Hepatocyte (in vitro differentiated cells): ENCODE results near the gene STRAP. TPM values are rescaled to one million over a fixed set of nuclear protein-coding genes. Genes with fewer than 3 reads are reported as not detected.

Experiments
- DNase-seq: peaks from one replicate; pipeline ENCODE4 v3.0.0-alpha.2; 2016; ENCODE audit warnings: low spot score
- H2AFZ ChIP-seq: fragments of 200-600 bp; sonication (generic); 2 replicates; pipeline ENCODE4 v1.6.0; 2016; ENCODE audit warnings: antibody characterized with exemption, mild to moderate bottlenecking
- H3K27ac ChIP-seq: fragments of 200-600 bp; sonication (generic); 2 replicates; pipeline ENCODE4 v1.5.1; 2016; ENCODE audit warnings: mild to moderate bottlenecking
- H3K27me3 ChIP-seq: fragments of 200-600 bp; sonication (generic); 2 replicates; pipeline ENCODE4 v1.6.1; 2016
- H3K36me3 ChIP-seq: fragments of 200-600 bp; sonication (generic); replicated peaks from 2 replicates; pipeline ENCODE4 v1.5.1; 2016; ENCODE audit warnings: low read depth; ENCODE audit not compliant: insufficient read depth
- H3K4me1 ChIP-seq: fragments of 200-600 bp; sonication (generic); 2 replicates; pipeline ENCODE4 v1.5.1; 2016; ENCODE audit warnings: mild to moderate bottlenecking, moderate library complexity; ENCODE audit not compliant: insufficient read depth
- H3K4me2 ChIP-seq: fragments of 200-600 bp; sonication (generic); 2 replicates; pipeline ENCODE4 v1.6.0; 2016
- H3K4me3 ChIP-seq: fragments of 200-600 bp; sonication (generic); 2 replicates; pipeline ENCODE4 v1.5.1; 2016; ENCODE audit warnings: mild to moderate bottlenecking
- H3K79me2 ChIP-seq: fragments of 200-600 bp; sonication (generic); 2 replicates; pipeline ENCODE4 v1.6.0; 2017; ENCODE audit warnings: mild to moderate bottlenecking
- H3K9me2 ChIP-seq: fragments of 200-600 bp; sonication (generic); replicated peaks from 2 replicates; pipeline ENCODE4 v1.6.0; 2017; ENCODE audit warnings: mild to moderate bottlenecking; ENCODE audit not compliant: insufficient read depth
- H3K9me3 ChIP-seq: fragments of 200-600 bp; sonication (generic); 2 replicates; pipeline ENCODE4 v1.5.1; 2016; ENCODE audit warnings: low read depth, mild to moderate bottlenecking
- H4K20me1 ChIP-seq: fragments of 200-600 bp; sonication (generic); 2 replicates; pipeline ENCODE4 v1.6.0; 2016; ENCODE audit warnings: mild to moderate bottlenecking; ENCODE audit not compliant: insufficient read depth, poor library complexity, severe bottlenecking
- EZH2 ChIP-seq: fragments of 200-600 bp; sonication (generic); IDR thresholded peaks from 2 replicates; pipeline ENCODE4 v1.6.1; 2016; ENCODE audit warnings: antibody characterized with exemption, mild to moderate bottlenecking, borderline replicate concordance
- EZH2phosphoT487 ChIP-seq: fragments of 200-600 bp; sonication (generic); IDR thresholded peaks from one replicate; pipeline ENCODE4 v1.6.1; 2018; ENCODE audit warnings: antibody characterized with exemption, mild to moderate bottlenecking, low read depth, moderate library complexity; ENCODE audit not compliant: unreplicated experiment, severe bottlenecking
- WGBS: methylation state at CpG from one replicate; pipeline ENCODE4 v1.1.6; 2016; ENCODE audit warnings: low lambda C conversion rate; ENCODE audit errors: missing lambda C conversion rate; 5-methylcytosine and 5-hydroxymethylcytosine counted together
- polyA plus RNA-seq: library from polyadenylated mRNA; unstranded; fragments of >200 nt; fragmentation: Nextera tagmentation; extraction: Ambion mirVana; gene quantifications from 2 replicates; pipeline ENCODE4 v1.2.1, GENCODE V29; 2016
- total RNA-seq: library from RNA; depleted of rRNA; stranded (reverse); fragments of >200 nt; gene quantifications from 2 replicates; pipeline ENCODE4 v1.2.3, GENCODE V29; 2014
- TF ChIP-seq, protein P1 (sequence below): fragments of 200-600 bp; sonication (generic); IDR thresholded peaks from 2 replicates; pipeline ENCODE4 v1.5.1; 2016; ENCODE audit warnings: antibody characterized with exemption, mild to moderate bottlenecking; ENCODE audit not compliant: poor library complexity

The STRAP gene
- total and polyA plus RNA-seq, 2 experiments from 2014 or later: 154 to 202 TPM

DNA sequence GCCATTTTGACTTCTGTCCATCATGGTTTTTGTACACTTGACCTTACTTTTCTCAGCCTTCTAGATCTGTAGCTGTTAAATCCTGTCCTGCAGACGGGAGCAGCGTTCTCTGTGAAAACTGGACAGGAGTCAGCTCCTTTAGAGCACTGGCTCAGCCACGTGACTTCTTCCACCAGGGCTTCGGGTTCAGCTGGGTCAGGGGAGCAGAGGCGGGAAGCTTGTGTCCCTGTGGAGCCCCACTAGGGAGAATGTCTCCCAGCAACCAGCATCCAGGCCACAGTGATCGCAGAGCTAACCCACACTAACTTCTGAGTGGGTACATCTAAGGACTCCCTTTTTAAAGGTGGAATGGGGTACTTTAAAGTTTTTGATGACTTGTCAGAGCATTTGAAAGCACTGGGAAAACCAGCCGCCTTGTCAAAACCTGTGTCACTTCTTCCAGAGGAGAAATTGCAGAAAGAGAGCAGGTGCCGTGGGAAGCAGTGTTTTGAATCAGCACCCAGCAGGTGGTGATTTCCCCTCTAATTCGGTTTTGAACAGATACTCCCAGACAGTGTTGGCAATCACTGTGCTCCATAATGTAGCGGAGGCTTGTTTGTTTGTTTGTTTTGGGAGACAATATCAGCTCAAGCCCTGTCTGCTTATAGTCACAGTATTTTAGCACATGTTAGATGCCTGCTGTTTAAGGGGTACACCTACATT is 46.8 kb downstream of the STRAP start:
- Histone ChIP-seq H4K20me1 (no peaks in the 10 kb centered on the region), H3K27me3 (no peaks in the 10 kb centered on the region), H2AFZ (no peak overlapping the region), H3K4me3 (no peak overlapping the region), H3K27ac (no peak overlapping the region), H3K79me2 (peaks cover 55% of the 10 kb centered on the region), H3K4me1 (no peaks in the 10 kb centered on the region), H3K9me2 (no peaks in the 10 kb centered on the region), H3K9me3 (no peaks in the 10 kb centered on the region), H3K36me3 (no peaks in the 10 kb centered on the region), H3K4me2 (no peak overlapping the region)
- TF ChIP-seq EZH2 (no peak), EZH2phosphoT487 (no peak)
- TF ChIP-seq, protein P1, sequence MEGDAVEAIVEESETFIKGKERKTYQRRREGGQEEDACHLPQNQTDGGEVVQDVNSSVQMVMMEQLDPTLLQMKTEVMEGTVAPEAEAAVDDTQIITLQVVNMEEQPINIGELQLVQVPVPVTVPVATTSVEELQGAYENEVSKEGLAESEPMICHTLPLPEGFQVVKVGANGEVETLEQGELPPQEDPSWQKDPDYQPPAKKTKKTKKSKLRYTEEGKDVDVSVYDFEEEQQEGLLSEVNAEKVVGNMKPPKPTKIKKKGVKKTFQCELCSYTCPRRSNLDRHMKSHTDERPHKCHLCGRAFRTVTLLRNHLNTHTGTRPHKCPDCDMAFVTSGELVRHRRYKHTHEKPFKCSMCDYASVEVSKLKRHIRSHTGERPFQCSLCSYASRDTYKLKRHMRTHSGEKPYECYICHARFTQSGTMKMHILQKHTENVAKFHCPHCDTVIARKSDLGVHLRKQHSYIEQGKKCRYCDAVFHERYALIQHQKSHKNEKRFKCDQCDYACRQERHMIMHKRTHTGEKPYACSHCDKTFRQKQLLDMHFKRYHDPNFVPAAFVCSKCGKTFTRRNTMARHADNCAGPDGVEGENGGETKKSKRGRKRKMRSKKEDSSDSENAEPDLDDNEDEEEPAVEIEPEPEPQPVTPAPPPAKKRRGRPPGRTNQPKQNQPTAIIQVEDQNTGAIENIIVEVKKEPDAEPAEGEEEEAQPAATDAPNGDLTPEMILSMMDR: no peak
- WGBS: 62% methylated on average over 10 of the region's 10 CpGs
- DNase-seq: no peak

DNA sequence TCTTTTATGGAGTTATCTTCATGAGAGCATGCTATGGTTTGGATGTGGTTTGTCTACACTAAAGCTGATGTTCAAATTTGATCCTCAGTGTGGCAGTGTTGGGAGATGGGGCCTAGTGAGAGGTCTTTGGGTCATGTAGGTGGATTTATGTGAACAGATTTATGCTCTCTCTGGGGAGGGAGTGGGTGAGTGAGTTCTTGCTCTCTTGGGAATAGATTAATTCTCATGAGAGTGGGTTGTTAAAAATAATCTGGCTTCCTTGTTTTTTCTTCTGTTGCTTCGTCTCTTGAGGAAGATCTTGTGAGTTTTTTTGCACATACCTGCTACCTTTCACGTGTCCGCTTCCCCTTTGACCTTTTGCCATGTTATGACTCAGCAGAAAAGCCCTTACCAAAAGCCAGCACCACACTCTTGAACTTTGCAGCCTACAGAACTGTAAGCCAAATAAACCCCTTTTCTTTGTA is 49.4 kb downstream of the STRAP start:
- no peaks in the 10 kb centered on the region for H3K4me1 ChIP-seq
- H3K9me3 ChIP-seq: no peaks in the 10 kb centered on the region
- H3K27me3 ChIP-seq: no peaks in the 10 kb centered on the region
- no peak overlapping the region for H2AFZ ChIP-seq
- H3K79me2 ChIP-seq: peaks cover 47% of the 10 kb centered on the region
- H3K4me2 ChIP-seq: no peak overlapping the region
- H3K9me2 ChIP-seq: no peaks in the 10 kb centered on the region
- no peak overlapping the region for H3K27ac ChIP-seq
- no peak overlapping the region for H3K4me3 ChIP-seq
- no peaks in the 10 kb centered on the region for H4K20me1 ChIP-seq
- no peak for DNase-seq
- TF ChIP-seq EZH2phosphoT487 (no peak), EZH2 (no peak)
- H3K36me3 ChIP-seq: no peaks in the 10 kb centered on the region
- WGBS: 77% methylated on average over 3 of the region's 3 CpGs

DNA sequence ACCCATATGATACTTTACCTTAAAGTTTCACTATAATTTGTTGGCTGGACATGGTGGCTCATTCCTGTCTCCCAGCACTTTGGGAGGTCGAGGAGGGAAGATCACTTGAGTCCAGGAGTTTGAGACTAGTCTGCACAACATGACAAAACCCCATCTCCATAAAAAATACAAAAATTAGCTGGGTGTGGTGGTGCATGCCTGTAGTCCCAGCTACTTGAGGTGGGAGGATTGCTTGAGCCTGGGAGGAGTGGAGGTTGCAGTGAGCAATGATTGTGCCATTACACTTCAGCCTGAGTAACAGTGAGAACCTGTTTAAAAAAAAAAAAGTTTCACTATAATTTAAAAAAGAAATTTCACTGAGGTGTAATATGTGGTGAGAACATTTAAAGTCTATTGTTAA is 50.1 kb downstream of the STRAP start:
- Histone ChIP-seq H2AFZ (no peak overlapping the region), H3K4me2 (no peak overlapping the region), H3K4me1 (no peaks in the 10 kb centered on the region), H4K20me1 (no peaks in the 10 kb centered on the region), H3K4me3 (no peak overlapping the region), H3K9me3 (no peaks in the 10 kb centered on the region), H3K79me2 (peaks cover 44% of the 10 kb centered on the region), H3K36me3 (no peaks in the 10 kb centered on the region), H3K27me3 (no peaks in the 10 kb centered on the region), H3K27ac (no peak overlapping the region), H3K9me2 (no peaks in the 10 kb centered on the region)
- WGBS: 100% methylated on average over 1 of the region's 1 CpG
- no peak for DNase-seq
- TF ChIP-seq EZH2 (no peak), EZH2phosphoT487 (no peak)
- TF ChIP-seq, protein P1: no peak

DNA sequence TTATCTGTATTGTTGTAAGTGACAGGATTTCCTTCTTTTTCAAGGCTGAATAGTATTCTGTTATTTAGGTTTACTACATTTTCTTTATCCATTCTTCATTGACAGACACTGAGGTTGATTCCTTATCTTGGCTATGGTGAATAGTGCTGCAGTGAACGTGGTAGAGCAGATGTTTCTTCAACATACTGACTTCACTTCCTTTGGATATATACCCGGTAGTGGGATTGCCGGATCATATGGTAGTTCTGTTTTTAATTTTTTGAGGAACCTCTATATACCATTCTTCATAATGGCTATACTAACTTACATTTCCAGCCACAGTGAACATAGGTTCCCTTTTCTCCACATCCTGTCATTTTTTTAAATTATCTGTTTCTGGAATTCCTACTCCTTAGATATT is 50.8 kb downstream of the STRAP start:
- Histone ChIP-seq H3K36me3 (no peaks in the 10 kb centered on the region), H3K4me3 (no peak overlapping the region), H3K79me2 (peaks cover 50% of the 10 kb centered on the region), H3K27ac (no peak overlapping the region), H3K9me2 (no peaks in the 10 kb centered on the region), H3K27me3 (no peaks in the 10 kb centered on the region), H3K4me1 (no peaks in the 10 kb centered on the region), H3K4me2 (no peak overlapping the region), H3K9me3 (no peaks in the 10 kb centered on the region), H2AFZ (no peak overlapping the region), H4K20me1 (no peaks in the 10 kb centered on the region)
- 99% methylated on average over 3 of the region's 3 CpGs for WGBS
- TF ChIP-seq, protein P1: no peak
- TF ChIP-seq EZH2phosphoT487: no peak
- TF ChIP-seq EZH2: no peak
- DNase-seq: no peak
